Uterus (tissue), 4 donors: ENCODE measurements around the gene OR4S1. TPM values are rescaled to one million over a fixed set of nuclear protein-coding genes. Genes with fewer than 3 reads are reported as not detected.
A peak's percentile ranks its signal among the peaks of the same experiment; 100 is the strongest.
"Not testable (repeated sequence)": the region's sequence is repeated elsewhere in the genome, so short reads cannot be mapped to it uniquely, and the experiment has no call there.

Experiments
- DNase-seq, 2 donors: peaks; one replicate each; pipeline ENCODE4 v3.0.0-alpha.2; 2019 to 2020
- H3K27ac ChIP-seq, 2 donors: fragments of 200-600 bp; sonication (generic); 1 replicate in 1 of 2; 2 replicates in 1 of 2; pipeline ENCODE4 v1.5.1; 2016 to 2018
- H3K27me3 ChIP-seq, 2 donors: fragments of 200-600 bp; sonication (generic); one replicate each; pipeline ENCODE4 v1.5.1; 2018 to 2019; ENCODE audit warnings: control low read depth in 1 of 2
- H3K36me3 ChIP-seq, 2 donors: fragments of 200-600 bp; sonication (generic); one replicate each; pipeline ENCODE4 v1.5.1; 2019; ENCODE audit warnings: control low read depth in 1 of 2
- H3K4me1 ChIP-seq, 2 donors: fragments of 200-600 bp; sonication (generic); one replicate each; pipeline ENCODE4 v1.5.1; 2018 to 2019; ENCODE audit warnings: control low read depth in 1 of 2
- H3K4me3 ChIP-seq, 2 donors: fragments of 200-600 bp; sonication (generic); 1 replicate in 1 of 2; 2 replicates in 1 of 2; pipeline ENCODE4 v1.5.1; 2018 to 2019; ENCODE audit warnings: mild to moderate bottlenecking in 1 of 2
- H3K9me3 ChIP-seq, 2 donors: fragments of 200-600 bp; sonication (generic); one replicate each; pipeline ENCODE4 v1.5.1; 2019; ENCODE audit warnings: control low read depth in 1 of 2
- CTCF ChIP-seq, 4 experiments: fragments of 200-600 bp in 2 of 4; fragments of 450-650 bp in 2 of 4; sonication (generic) in 2 of 4; IDR thresholded peaks; one replicate each; pipeline ENCODE4 v1.5.1; 2016 to 2019; ENCODE audit warnings: antibody characterized with exemption in 4 of 4, mild to moderate bottlenecking in 2 of 4, moderate library complexity in 1 of 4
- POLR2A ChIP-seq, 2 donors: fragments of 450-650 bp; IDR thresholded peaks; one replicate each; pipeline ENCODE4 v1.6.1; 2016; ENCODE audit warnings: antibody characterized with exemption in 2 of 2, mild to moderate bottlenecking in 1 of 2, moderate library complexity in 1 of 2
- intact Hi-C: fragments of 100-400 bp; cut with DNase I; formaldehyde crosslinking; loops from one replicate; pipeline ENCODE4 v1.15.1; 2023; ENCODE audit warnings: low total_unique reads
- total RNA-seq, 4 donors: library from RNA; depleted of rRNA in 3 of 4; stranded (reverse); fragments of >200 nt in 3 of 4; gene quantifications; one replicate each; pipeline versions ENCODE4 v1.1.0 to v1.2.4, GENCODE V29; 2014 to 2023
- donor health status: DM: yes; HTN: yes; CAD: no.

OR4S1 gene
- total RNA-seq: not detected

GRCh38 chr11:48305923-48306322 is at the start of gene OR4S1:
TSS of gene OR4S1 (plus strand) at chr11:48306223. CDS start at chr11:48306223, 0 bp downstream.
- intact Hi-C loops: no loop called here
- TF ChIP-seq POLR2A (IDR thresholded peaks at IDR 0.05): no peak
- no peak within 1 kb of the TSS for H3K4me3 ChIP-seq
- no peaks in the 10 kb centered on the region for H3K36me3 ChIP-seq
- H3K9me3 ChIP-seq: no peaks in the 10 kb centered on the region
- no peak for DNase-seq
- no peak within 1 kb of the TSS for H3K27ac ChIP-seq
- H3K4me1 ChIP-seq: no peaks in the 10 kb centered on the region
- H3K27me3 ChIP-seq: no peaks in the 10 kb centered on the region

GRCh38 chr11:48261600-48261999 is 44.4 kb upstream of the OR4S1 start:
- intact Hi-C loops: no loop called here

GRCh38 chr11:48263423-48263911 is 42.6 kb upstream of the OR4S1 start, which contains the start of gene OR4X1:
TSS of gene OR4X1 (plus strand) at chr11:48263861. CDS start at chr11:48263861, 0 bp downstream.
- Histone ChIP-seq H3K9me3 (no peaks in the 10 kb centered on the region), H3K4me3 (no peak within 1 kb of the TSS), H3K27me3 (no peaks in the 10 kb centered on the region), H3K36me3 (no peaks in the 10 kb centered on the region), H3K4me1 (no peaks in the 10 kb centered on the region), H3K27ac (no peak within 1 kb of the TSS)
- DNase-seq: no peak
- intact Hi-C loops: no loop called here
- no peak for TF ChIP-seq CTCF (IDR thresholded peaks at IDR 0.05)
- TF ChIP-seq POLR2A (IDR thresholded peaks at IDR 0.05): no peak

More at GRCh38 chr11:48261600-48261999, 44.4 kb upstream of the OR4S1 start:
- Histone ChIP-seq H3K36me3 (no peaks in the 10 kb centered on the region), H3K9me3 (no peaks in the 10 kb centered on the region), H3K27me3 (no peaks in the 10 kb centered on the region), H3K4me3 (no peak overlapping the region), H3K27ac (no peak overlapping the region), H3K4me1 (no peaks in the 10 kb centered on the region)
- no peak for TF ChIP-seq CTCF (IDR thresholded peaks at IDR 0.05)
- DNase-seq: no peak

- no peaks in the 10 kb centered on the region for H3K36me3 ChIP-seq
- TF ChIP-seq POLR2A (IDR thresholded peaks at IDR 0.05) (no peak), CTCF (IDR thresholded peaks at IDR 0.05) (no peak)
- no peaks in the 10 kb centered on the region for H3K4me1 ChIP-seq
- H3K4me3 ChIP-seq: no peak overlapping the region
- no peak overlapping the region for H3K27ac ChIP-seq
- no peaks in the 10 kb centered on the region for H3K9me3 ChIP-seq
- intact Hi-C loops: no loop called here
- H3K27me3 ChIP-seq: no peaks in the 10 kb centered on the region
- DNase-seq: no peak
These were observed 35.4 kb upstream of the OR4S1 start for GRCh38 chr11:48270621-48271020.

- Histone ChIP-seq H3K4me1 (no peaks in the 10 kb centered on the region), H3K36me3 (no peaks in the 10 kb centered on the region), H3K27me3 (no peaks in the 10 kb centered on the region), H3K4me3 (no peak overlapping the region), H3K27ac (no peak overlapping the region), H3K9me3 (no peaks in the 10 kb centered on the region)
- DNase-seq: no peak
- no peak for TF ChIP-seq POLR2A (IDR thresholded peaks at IDR 0.05)
- intact Hi-C loops: no loop called here
These were observed 33.4 kb upstream of the OR4S1 start for GRCh38 chr11:48272606-48273005.

GRCh38 chr11:48307760-48308386 is 1.9 kb downstream of the OR4S1 start:
- TF ChIP-seq POLR2A (IDR thresholded peaks at IDR 0.05): no peak
- TF ChIP-seq CTCF (IDR thresholded peaks at IDR 0.05): peak in 1 of 4 experiments; percentile 30
- Histone ChIP-seq H3K27ac (no peak overlapping the region), H3K9me3 (no peaks in the 10 kb centered on the region), H3K4me3 (no peak overlapping the region), H3K36me3 (no peaks in the 10 kb centered on the region), H3K4me1 (no peaks in the 10 kb centered on the region), H3K27me3 (no peaks in the 10 kb centered on the region)
- intact Hi-C loops: no loop called here
- DNase-seq: no peak

- H3K4me1 ChIP-seq, DNase-seq, H3K4me3 ChIP-seq, intact Hi-C loops, H3K9me3 ChIP-seq, H3K27me3 ChIP-seq, H3K36me3 ChIP-seq, H3K27ac ChIP-seq: not testable (repeated sequence)
These were observed 7.6 kb downstream of the OR4S1 start for GRCh38 chr11:48313590-48313989.

- H3K36me3 ChIP-seq, H3K27me3 ChIP-seq, H3K4me1 ChIP-seq, H3K9me3 ChIP-seq, DNase-seq, H3K4me3 ChIP-seq, H3K27ac ChIP-seq, intact Hi-C loops: not testable (repeated sequence)
These were observed 13.8 kb downstream of the OR4S1 start for GRCh38 chr11:48319813-48320212.

- H3K4me1 ChIP-seq, H3K27ac ChIP-seq, H3K9me3 ChIP-seq, intact Hi-C loops, H3K4me3 ChIP-seq, H3K36me3 ChIP-seq, DNase-seq, H3K27me3 ChIP-seq: not testable (repeated sequence)
These were observed 18.6 kb downstream of the OR4S1 start, which contains the start of gene OR4C3 for GRCh38 chr11:48324620-48325019. TSS of gene OR4C3 (plus strand) at chr11:48324920. CDS start at chr11:48325022, 102 bp downstream.
